C4-2B (cell line): ENCODE results near the gene HLA-DOA.

Experiments
- H3K27ac ChIP-seq: fragments of 450-650 bp; 2 replicates; pipeline ENCODE4 v1.5.1; 2017
- ZFX ChIP-seq: fragments of 450-650 bp; IDR thresholded peaks from 2 replicates; pipeline ENCODE4 v1.6.1; 2017
- TF ChIP-seq, protein P1 (sequence below): fragments of 450-650 bp; conservative IDR thresholded peaks from 2 replicates; pipeline ENCODE4 v1.5.1; 2017; ENCODE audit warnings: mild to moderate bottlenecking

Gene HLA-DOA

DNA sequence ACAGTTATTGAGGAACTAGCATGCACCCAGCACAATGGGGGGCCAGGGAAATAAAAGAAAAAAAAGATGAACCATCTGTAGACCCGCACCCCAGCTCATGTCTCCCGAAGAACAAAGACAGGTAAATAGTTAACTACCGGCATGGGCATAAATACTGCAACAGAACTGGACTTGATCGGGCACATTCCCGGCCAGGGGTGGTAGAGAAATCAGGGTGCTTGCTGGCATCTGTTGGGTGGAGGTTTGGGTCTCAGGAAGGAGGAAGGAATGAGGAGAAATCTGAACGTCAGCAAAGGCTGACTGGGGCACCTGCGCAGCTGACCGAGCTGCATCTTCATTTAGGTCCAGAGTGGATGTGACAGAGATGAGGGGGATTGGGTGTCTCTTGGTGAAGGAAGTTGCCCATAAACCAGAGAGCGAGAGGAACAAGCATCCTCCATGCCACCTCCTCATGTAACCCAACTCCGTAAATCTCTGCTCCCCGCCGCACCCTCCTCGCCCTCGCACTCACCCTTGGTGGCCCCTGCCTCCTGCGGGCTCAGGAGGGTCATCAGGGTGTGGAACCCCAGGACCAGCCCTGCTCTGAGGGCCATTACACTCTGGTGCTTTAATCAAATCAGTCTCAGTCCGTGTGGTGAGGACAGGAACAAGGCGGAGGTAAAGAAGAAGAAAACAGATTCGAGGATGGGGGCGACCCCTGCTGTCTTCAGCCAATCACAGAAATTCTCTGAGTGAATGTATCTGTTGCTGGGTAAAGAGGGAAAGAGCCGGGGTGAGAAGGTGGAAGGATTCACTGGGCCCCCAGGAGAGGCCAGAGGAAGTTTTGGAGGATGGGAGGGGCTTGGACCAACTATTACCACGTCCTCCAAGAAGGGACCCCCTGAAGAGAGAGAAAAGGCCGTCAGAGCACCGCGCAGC lies at the start of gene HLA-DOA:
Gene HLA-DOA, minus strand, starts transcription at position 648 of the 918 bp plus-strand sequence.
- no peak for TF ChIP-seq ZFX
- no peak within 1 kb of the TSS for H3K27ac ChIP-seq

DNA sequence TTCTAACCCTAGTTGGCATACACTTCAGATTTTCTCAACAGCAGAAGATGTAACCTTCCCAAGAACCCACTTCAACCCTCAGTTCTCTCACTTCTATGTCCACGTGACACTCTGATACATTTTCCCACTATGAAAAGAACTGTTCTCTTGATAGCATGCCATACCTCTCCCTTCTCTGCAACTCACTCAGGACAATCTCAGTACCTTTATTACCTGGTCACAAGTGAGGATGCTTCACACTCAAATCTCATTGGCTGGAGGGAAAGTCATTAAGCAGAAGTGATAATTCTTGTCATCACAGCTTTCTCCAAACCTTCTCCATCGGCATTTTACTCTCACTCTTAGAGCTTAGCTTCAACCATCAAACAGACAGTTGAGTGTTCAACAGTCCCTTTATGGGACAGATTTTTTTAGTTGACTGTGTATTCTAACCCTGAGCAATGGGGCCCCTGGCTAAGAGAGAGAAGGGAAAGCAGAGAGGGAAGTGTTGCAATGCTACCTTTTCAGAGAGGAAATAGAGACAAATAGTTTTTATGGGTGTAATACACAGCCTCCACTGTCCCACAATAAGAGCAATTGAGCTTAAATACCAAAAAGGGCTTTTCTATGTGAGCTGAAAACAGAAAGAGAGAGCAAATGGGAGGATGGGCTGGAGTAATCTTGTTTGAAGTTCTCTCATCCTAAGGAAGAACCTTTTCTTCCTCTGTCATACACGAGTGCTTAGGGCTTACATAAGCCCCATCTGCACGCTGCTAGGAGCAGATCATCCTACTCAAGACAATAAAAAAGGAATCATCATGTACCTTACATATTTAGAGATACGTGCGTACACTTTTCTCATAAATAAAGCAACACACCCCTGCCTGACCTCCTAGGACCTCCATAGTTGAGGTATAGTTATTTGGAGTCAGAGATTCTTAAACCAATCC lies 48.1 kb upstream of the HLA-DOA start:
- H3K27ac ChIP-seq: no peak overlapping the region

DNA sequence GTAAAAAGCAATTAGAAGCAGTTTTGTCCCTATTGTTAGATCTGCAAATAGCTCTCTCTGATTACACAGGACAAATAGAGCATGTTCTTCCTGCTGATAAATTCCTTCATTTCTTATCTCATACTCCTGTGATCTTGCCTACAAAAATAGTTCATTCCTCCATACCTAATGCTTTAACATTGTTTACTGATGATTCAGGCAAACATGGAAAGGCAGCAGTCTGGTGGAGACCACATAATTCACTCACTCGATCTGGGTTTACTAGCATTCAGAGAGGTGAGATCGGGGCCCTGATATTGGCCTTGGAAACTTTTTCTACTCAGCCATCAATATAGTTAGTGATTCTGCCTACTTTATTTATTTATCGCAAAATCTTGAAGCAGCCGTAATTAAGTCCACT lies 43.8 kb upstream of the HLA-DOA start:
- H3K27ac ChIP-seq: no peak overlapping the region
- TF ChIP-seq ZFX: no peak
- TF ChIP-seq, protein P1, sequence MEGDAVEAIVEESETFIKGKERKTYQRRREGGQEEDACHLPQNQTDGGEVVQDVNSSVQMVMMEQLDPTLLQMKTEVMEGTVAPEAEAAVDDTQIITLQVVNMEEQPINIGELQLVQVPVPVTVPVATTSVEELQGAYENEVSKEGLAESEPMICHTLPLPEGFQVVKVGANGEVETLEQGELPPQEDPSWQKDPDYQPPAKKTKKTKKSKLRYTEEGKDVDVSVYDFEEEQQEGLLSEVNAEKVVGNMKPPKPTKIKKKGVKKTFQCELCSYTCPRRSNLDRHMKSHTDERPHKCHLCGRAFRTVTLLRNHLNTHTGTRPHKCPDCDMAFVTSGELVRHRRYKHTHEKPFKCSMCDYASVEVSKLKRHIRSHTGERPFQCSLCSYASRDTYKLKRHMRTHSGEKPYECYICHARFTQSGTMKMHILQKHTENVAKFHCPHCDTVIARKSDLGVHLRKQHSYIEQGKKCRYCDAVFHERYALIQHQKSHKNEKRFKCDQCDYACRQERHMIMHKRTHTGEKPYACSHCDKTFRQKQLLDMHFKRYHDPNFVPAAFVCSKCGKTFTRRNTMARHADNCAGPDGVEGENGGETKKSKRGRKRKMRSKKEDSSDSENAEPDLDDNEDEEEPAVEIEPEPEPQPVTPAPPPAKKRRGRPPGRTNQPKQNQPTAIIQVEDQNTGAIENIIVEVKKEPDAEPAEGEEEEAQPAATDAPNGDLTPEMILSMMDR: no peak

More for the DNA sequence above, 48.1 kb upstream of the HLA-DOA start:
- TF ChIP-seq, protein P1: no peak
- no peak for TF ChIP-seq ZFX

DNA sequence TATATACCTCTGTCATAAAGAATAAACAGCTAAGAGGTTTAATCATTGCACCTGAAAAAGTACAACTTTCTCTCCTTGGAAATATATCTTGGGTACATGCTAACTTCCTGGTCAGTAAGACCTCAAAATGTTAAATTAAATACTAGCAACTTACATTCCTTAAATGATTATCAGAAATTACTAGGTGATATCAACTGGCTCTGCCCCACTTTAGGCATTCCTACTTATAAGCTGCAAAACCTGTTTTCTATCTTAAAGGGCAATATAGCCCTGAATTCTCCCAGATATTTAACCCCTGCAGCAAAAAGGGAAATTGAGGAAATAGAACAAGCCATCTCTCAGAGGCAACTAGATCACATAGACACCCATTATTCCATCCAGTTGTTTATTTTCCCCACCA lies 43.2 kb upstream of the HLA-DOA start:
- no peak overlapping the region for H3K27ac ChIP-seq
- TF ChIP-seq, protein P1: no peak
- no peak for TF ChIP-seq ZFX

DNA sequence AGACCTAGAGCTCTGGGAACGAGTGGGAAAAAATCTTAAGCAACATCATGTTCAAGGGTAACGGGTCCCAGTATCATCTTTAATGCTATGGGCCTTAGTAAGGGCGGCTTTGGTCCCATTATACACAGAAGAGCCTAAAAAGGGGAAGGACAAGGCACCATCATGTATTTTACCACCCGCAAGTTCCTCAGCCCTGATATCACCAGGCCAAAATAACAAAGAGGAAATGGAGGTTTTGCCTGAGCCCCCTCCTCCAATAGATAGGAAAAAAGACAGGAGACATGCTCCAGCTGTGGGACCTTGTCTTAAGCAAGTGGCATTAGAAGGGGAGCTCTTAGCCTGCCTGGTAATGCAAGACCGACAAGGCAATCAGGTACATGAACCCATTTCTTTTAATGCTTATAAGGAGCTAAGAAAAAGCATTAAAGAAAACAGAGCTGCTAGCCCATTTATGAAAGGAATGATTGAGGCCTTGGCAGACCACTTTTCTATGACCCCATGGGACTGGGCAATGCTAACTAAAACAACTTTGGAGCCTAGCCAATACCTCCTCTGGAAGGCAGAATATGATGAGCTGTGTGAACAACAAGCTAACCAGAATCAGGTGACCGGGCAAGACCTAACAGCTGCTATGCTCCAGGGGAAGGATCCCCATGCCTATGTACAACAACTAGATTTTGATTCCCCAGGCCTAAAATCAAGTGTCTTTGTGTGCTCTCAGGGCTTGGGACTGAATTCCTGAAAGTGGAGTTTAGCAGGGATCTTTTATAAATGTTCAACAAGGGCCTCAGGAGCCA lies 40.8 kb upstream of the HLA-DOA start:
- no peak for TF ChIP-seq ZFX
- TF ChIP-seq, protein P1: no peak
- no peak overlapping the region for H3K27ac ChIP-seq

DNA sequence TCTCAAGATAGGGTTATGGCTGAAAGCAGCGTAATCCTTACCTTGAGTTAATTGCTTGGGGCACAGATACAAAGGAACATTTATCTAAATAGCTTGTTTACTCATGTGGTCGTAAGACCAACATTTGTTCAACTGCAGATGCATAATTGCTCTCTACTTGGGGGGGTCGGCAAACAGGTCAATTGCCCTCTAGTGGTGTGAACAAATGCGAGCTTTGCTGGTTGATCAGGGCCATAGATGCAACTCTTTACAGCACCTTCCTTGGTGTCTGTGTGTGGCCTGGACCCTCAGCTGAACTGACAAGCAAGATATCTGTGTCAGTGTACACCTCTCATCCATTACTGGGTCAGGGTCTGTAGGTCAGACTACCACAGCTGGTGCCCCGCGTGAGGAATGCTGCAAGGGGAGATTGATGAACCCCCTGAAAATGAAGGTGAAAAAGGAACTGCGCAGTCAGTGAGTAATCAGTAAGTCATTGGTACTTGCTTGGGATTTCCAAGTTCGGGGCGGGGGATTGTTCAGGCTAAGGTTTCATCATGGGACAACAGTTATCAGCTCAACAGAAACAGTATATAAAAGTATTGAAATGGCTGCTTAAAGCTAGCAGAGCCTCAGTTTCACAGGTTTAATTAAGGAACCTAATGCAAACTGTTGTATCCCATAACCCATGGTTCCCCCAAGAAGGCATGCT lies 40.1 kb upstream of the HLA-DOA start:
- H3K27ac ChIP-seq: no peak overlapping the region
- no peak for TF ChIP-seq ZFX
- TF ChIP-seq, protein P1: peak; percentile 41

GRCh38 chr6:33040157-33040556 lies 30.8 kb upstream of the HLA-DOA start:
- H3K27ac ChIP-seq: no peak overlapping the region
- TF ChIP-seq ZFX: no peak
- TF ChIP-seq, protein P1: no peak
